Measurements from ENCODE around the gene TSPAN18.

DNA sequence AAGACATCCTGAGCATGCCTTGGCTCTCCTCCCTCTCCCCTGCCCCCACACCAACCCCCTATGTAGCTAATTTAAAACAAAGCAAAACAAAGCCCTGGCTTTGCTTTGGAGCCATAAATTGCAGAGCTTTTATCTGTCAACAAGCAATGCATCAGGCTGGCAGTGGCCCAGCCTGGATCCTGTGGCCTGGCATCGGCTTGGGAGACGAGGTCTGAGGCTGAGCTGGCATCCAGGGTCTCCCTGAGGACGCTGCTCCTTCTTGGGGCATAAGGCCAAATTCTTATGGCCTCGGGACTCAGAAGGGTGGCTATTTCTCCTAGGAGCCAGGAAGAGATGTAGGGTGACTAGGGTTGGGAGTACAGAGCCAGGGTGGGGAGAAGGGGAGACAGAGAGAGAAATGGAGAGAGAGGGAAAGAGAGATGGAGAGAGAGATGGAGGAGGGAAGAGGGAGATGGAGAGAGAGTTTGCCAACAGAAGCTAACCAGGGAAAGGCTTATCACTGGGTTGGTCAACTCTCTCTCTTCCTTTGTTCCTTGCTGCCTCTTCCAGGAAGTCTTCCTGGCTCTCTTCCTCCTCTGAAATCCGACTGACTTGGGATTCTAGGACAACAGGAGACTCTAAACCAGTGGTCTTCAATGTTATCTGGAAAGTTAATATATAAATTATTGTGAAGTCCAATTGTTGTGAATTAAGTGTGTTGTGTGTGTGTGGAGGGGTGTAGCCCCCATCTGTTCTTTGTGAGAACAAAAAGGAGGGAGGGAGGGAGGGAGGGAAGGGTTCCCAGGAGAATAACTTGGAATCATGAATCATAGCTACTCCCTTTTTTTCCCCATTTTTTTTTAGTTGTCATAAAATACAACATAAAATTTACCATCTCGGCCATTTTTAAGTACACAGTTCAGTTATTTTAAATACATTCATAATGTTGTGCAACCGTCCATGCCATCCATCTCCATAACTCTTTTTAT, 29.1 kb downstream of the TSPAN18 start:
- TF ChIP-seq, protein P1, sequence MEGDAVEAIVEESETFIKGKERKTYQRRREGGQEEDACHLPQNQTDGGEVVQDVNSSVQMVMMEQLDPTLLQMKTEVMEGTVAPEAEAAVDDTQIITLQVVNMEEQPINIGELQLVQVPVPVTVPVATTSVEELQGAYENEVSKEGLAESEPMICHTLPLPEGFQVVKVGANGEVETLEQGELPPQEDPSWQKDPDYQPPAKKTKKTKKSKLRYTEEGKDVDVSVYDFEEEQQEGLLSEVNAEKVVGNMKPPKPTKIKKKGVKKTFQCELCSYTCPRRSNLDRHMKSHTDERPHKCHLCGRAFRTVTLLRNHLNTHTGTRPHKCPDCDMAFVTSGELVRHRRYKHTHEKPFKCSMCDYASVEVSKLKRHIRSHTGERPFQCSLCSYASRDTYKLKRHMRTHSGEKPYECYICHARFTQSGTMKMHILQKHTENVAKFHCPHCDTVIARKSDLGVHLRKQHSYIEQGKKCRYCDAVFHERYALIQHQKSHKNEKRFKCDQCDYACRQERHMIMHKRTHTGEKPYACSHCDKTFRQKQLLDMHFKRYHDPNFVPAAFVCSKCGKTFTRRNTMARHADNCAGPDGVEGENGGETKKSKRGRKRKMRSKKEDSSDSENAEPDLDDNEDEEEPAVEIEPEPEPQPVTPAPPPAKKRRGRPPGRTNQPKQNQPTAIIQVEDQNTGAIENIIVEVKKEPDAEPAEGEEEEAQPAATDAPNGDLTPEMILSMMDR (IDR thresholded peaks at IDR 0.05; ENCODE audit: poor library complexity) = no peak
- TF ChIP-seq EZH2 (IDR thresholded peaks at IDR 0.05; ENCODE audit: borderline replicate concordance) = no peak
